Endodermal cell (in vitro differentiated cells): Measurements from ENCODE around the gene EVX1. TPM values are rescaled to one million over a fixed set of nuclear protein-coding genes. Genes with fewer than 3 reads are reported as not detected.
A peak's percentile ranks its signal among the peaks of the same experiment; 100 is the strongest.

ENCODE experiments used
- DNase-seq: peaks from one replicate; pipeline ENCODE4 v3.0.0-alpha.2; 2017
- H3K27ac ChIP-seq: 2 replicates; pipeline ENCODE4 v1.5.1; 2013; ENCODE audit warnings: mild to moderate bottlenecking, low read depth, low read length, moderate library complexity
- H3K27me3 ChIP-seq: 2 replicates; pipeline ENCODE4 v1.6.1; 2013; ENCODE audit warnings: mild to moderate bottlenecking, low read length, moderate library complexity; ENCODE audit not compliant: insufficient read depth, control insufficient read depth, poor library complexity, severe bottlenecking
- H3K36me3 ChIP-seq: 2 replicates; pipeline ENCODE4 v1.7.0; 2013; ENCODE audit warnings: mild to moderate bottlenecking, low read length, moderate library complexity; ENCODE audit not compliant: control insufficient read depth, insufficient read depth
- H3K4me1 ChIP-seq: one replicate; pipeline ENCODE4 v1.7.0; 2013; ENCODE audit warnings: low read length; ENCODE audit not compliant: control insufficient read depth, insufficient read depth
- H3K4me3 ChIP-seq: 2 replicates; pipeline ENCODE4 v1.5.1; 2013; ENCODE audit warnings: mild to moderate bottlenecking, low read length, moderate library complexity
- H3K9ac ChIP-seq: 2 replicates; pipeline ENCODE4 v1.6.1; 2013; ENCODE audit warnings: mild to moderate bottlenecking, low read length, moderate library complexity; ENCODE audit not compliant: poor library complexity, severe bottlenecking; ENCODE audit errors: extremely low read depth
- H3K9me3 ChIP-seq: 2 replicates; pipeline ENCODE4 v1.6.1; 2013; ENCODE audit warnings: mild to moderate bottlenecking, low read length, moderate library complexity; ENCODE audit not compliant: control insufficient read depth
- H3K27ac Mint-ChIP-seq: 2 replicates; pipeline ENCODE4 v1.8.0; 2020; ENCODE audit warnings: mixed read lengths
- H3K27me3 Mint-ChIP-seq: 2 replicates; pipeline ENCODE4 v1.8.0; 2021; ENCODE audit warnings: mild to moderate bottlenecking, mixed read lengths; ENCODE audit not compliant: insufficient read depth
- H3K36me3 Mint-ChIP-seq: 2 replicates; pipeline ENCODE4 v1.8.0; 2020; ENCODE audit warnings: low read depth, mixed read lengths
- H3K4me1 Mint-ChIP-seq: 2 replicates; pipeline ENCODE4 v1.8.0; 2020; ENCODE audit warnings: mixed read lengths
- H3K4me3 Mint-ChIP-seq: 2 replicates; pipeline ENCODE4 v1.8.0; 2020; ENCODE audit warnings: mild to moderate bottlenecking, moderate library complexity, mixed read lengths
- H3K9me3 Mint-ChIP-seq: 2 replicates; pipeline ENCODE4 v1.8.0; 2020; ENCODE audit warnings: mild to moderate bottlenecking, mixed read lengths
- WGBS, 2 experiments: methylation state at CpG; one replicate each; pipeline versions ENCODE4 v1.1.5 to v1.1.7; 2013; ENCODE audit warnings: missing lambda C conversion rate in 2 of 2, mixed read lengths in 1 of 2; ENCODE audit not compliant: insufficient coverage in 1 of 2, insufficient read length in 1 of 2; 5-methylcytosine and 5-hydroxymethylcytosine counted together
- total RNA-seq, 2 donors: library from RNA; stranded (reverse); fragmentation: NEBNext Ultra II Directional in 1 of 2; extraction: Animal tissue kit (Norgen Biotek cat#: 25700) in 1 of 2; gene quantifications; 2 replicates in 1 of 2; 3 replicates in 1 of 2; pipeline ENCODE4 v1.2.1, GENCODE V29; 2021
- TF ChIP-seq, protein P1 (sequence below): fragments of 200-600 bp; sonication (generic); conservative IDR thresholded peaks from 2 replicates; pipeline ENCODE4 v1.5.0; 2021; ENCODE audit warnings: antibody characterized with exemption, mild to moderate bottlenecking

EVX1 gene
- total RNA-seq, 2 donors from 2014 or later = 4.9 to 10.7 TPM

DNA sequence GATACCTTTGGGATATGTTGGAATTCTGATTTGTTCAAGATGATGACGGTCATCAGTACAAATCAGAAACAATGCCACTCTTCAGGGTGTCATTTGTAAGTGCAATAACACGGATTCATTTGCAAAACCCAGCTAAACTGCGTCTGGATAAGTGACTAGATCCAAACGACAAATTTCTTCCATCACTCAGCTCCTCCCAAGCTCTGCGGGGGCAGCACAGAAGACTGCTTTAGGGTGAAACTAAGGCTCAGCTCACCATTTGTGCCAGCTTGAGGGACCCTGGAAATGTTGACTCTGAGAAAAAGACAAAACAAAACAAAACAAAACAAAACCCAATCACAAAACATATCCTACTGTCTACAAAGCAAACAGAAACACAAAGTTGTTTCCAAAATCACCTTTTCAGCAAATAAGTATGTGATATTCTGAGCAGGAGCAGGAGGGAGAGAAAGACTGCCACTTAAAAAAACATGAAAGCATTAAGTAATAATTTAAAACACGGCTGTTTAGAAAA is 8.0 kb downstream of the EVX1 start:
- Histone ChIP-seq H3K9me3 (no peaks in the 10 kb centered on the region), H3K27me3 (peaks cover 100% of the 10 kb centered on the region), H3K27ac (no peak overlapping the region), H3K9ac (no peak overlapping the region), H3K4me1 (no peaks in the 10 kb centered on the region), H3K36me3 (no peaks in the 10 kb centered on the region), H3K4me3 (no peak overlapping the region)
- Mint-ChIP-seq H3K4me3 (no peak overlapping the region), H3K36me3 (peaks cover 13% of the 10 kb centered on the region), H3K4me1 (peaks cover 26% of the 10 kb centered on the region), H3K9me3 (no peaks in the 10 kb centered on the region), H3K27ac (no peak overlapping the region), H3K27me3 (peaks cover 98% of the 10 kb centered on the region)
- no peak for DNase-seq
- 8 to 14% methylated on average over 2 to 6 of the region's 6 CpGs for WGBS, 2 experiments
- TF ChIP-seq, protein P1, sequence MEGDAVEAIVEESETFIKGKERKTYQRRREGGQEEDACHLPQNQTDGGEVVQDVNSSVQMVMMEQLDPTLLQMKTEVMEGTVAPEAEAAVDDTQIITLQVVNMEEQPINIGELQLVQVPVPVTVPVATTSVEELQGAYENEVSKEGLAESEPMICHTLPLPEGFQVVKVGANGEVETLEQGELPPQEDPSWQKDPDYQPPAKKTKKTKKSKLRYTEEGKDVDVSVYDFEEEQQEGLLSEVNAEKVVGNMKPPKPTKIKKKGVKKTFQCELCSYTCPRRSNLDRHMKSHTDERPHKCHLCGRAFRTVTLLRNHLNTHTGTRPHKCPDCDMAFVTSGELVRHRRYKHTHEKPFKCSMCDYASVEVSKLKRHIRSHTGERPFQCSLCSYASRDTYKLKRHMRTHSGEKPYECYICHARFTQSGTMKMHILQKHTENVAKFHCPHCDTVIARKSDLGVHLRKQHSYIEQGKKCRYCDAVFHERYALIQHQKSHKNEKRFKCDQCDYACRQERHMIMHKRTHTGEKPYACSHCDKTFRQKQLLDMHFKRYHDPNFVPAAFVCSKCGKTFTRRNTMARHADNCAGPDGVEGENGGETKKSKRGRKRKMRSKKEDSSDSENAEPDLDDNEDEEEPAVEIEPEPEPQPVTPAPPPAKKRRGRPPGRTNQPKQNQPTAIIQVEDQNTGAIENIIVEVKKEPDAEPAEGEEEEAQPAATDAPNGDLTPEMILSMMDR = no peak

DNA sequence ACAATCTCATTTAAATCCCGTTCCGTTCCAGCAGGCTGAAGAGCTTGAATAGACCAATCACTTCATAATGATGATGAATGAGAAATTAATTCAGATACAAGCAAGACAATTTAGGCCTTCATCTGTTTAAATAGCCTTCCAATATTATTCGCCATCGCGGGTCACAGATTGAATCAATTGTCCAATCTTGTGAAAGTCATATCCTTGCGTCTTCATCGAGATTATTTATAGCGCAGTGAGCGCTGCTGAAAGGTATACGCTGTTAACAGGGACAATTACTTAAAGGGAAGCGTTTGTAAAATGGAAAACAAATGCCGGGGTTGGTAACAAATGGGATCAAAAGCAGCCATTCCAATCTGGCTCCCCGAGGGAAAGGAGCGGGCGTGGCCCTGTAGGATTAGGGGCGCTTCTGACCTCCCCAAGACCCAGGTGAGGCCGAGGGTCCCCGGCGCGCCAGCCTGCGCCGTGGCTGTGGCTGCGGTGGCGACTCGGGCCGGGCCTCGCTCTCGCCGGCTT is 8.6 kb downstream of the EVX1 start:
- H3K36me3 ChIP-seq = no peaks in the 10 kb centered on the region
- H3K27me3 Mint-ChIP-seq = peaks cover 97% of the 10 kb centered on the region
- H3K9ac ChIP-seq = no peak overlapping the region
- WGBS, 2 experiments = 8 to 13% methylated on average over 9 to 29 of the region's 29 CpGs
- peaks cover 100% of the 10 kb centered on the region for H3K27me3 ChIP-seq
- H3K9me3 Mint-ChIP-seq = no peaks in the 10 kb centered on the region
- no peaks in the 10 kb centered on the region for H3K4me1 ChIP-seq
- peaks cover 13% of the 10 kb centered on the region for H3K36me3 Mint-ChIP-seq
- no peak overlapping the region for H3K4me3 ChIP-seq
- peaks cover 26% of the 10 kb centered on the region for H3K4me1 Mint-ChIP-seq
- H3K9me3 ChIP-seq = no peaks in the 10 kb centered on the region
- no peak overlapping the region for H3K4me3 Mint-ChIP-seq
- TF ChIP-seq, protein P1 = no peak
- no peak overlapping the region for H3K27ac Mint-ChIP-seq
- no peak for DNase-seq
- H3K27ac ChIP-seq = no peak overlapping the region

DNA sequence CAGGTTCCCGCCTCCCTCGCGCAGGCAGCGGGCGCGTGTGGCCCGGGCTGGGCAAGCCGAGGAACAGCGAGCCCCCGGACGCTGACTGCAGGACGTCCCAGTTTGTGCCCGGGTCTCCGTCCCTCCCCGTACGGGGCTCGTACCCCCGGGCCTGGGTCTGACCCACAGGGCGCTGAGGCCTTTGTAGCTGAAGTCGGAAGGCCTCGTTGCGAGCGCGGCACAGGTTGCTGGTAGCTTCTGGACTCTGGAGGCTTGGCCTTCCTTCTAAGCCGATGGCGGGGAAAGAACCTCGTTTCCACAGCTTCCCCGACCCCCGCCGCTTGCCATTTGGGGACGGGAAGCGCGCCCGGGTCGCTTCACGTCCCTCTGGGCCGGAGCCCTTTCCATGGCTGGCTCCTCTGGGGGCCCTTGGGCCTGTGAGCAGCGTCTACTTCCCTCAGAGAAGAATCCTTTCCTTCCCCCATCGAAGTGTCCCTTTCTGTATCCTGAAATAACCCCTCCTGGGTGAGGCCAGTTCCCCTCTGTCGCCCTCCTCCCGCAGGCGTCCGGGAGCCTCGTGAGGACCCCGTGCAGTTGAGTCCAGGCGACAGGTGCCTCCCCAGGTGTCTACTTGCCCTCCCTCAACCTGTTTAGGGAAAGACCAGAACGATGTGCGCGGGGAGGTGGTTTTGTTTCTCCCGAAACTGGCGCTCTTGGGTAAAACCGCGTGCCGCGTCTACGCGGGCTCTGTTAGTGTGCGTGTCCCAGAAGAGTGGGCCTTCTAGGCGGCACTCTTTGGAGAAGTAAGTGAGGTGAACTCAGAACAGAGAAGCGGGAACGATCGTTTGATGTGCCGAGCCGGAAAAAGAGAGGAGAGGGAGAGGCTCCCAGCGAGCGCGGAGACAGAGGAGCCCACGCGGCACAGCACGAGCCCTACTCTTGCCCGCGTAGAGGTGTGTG is 9.3 kb downstream of the EVX1 start:
- no peaks in the 10 kb centered on the region for H3K4me1 ChIP-seq
- Mint-ChIP-seq H3K36me3 (peaks cover 11% of the 10 kb centered on the region), H3K4me3 (peak overlapping the region; percentile 33), H3K27me3 (peaks cover 97% of the 10 kb centered on the region), H3K27ac (no peak overlapping the region), H3K9me3 (no peaks in the 10 kb centered on the region), H3K4me1 (peaks cover 32% of the 10 kb centered on the region)
- 6 to 8% methylated on average over 29 to 72 of the region's 72 CpGs for WGBS, 2 experiments
- H3K27me3 ChIP-seq = peaks cover 100% of the 10 kb centered on the region
- no peaks in the 10 kb centered on the region for H3K9me3 ChIP-seq
- no peak overlapping the region for H3K4me3 ChIP-seq
- no peak overlapping the region for H3K27ac ChIP-seq
- no peak overlapping the region for H3K9ac ChIP-seq
- peak; percentile 79 for DNase-seq
- TF ChIP-seq, protein P1 = no peak
- H3K36me3 ChIP-seq = no peaks in the 10 kb centered on the region
